Upper lobe of left lung (tissue), 4 donors: Measurements from ENCODE around the gene DGCR8.

Experiments used
- CTCF ChIP-seq, 6 experiments: fragments of 450-650 bp in 4 of 6; fragments of 200-600 bp in 2 of 6; sonication (generic) in 2 of 6; IDR thresholded peaks; one replicate each; pipeline ENCODE4 v1.5.1; 2016 to 2019; ENCODE audit warnings: antibody characterized with exemption in 6 of 6
- EP300 ChIP-seq, 4 donors: sonication (generic); formaldehyde crosslinking; IDR thresholded peaks; one replicate each; pipeline ENCODE4 v1.5.1; 2017; ENCODE audit warnings: antibody characterized with exemption in 4 of 4, control low read depth in 2 of 4

- no peak for TF ChIP-seq CTCF (IDR thresholded peaks at IDR 0.05)
- TF ChIP-seq EP300 (IDR thresholded peaks at IDR 0.05): no peak
Observed at GRCh38 chr22:20160041-20160440, 80.0 kb downstream of the DGCR8 start.
